Activated T-cell treated with anti-CD3 and anti-CD28 coated beads, Interleukin-2, amount 50 U/mL, for 24 hours (primary cell): ENCODE results near the gene RTBDN.
"Not testable (repeated sequence)": the region's sequence is repeated elsewhere in the genome, so short reads cannot be mapped to it uniquely, and the experiment has no call there.

Source experiments
- DNase-seq: peaks from one replicate; pipeline ENCODE4 v3.0.0-alpha.2; 2020
- H3K27ac Mint-ChIP-seq: 2 replicates; pipeline ENCODE4 v1.8.0; 2020; ENCODE audit warnings: mild to moderate bottlenecking, mixed read lengths
- H3K27me3 Mint-ChIP-seq: 2 replicates; pipeline ENCODE4 v1.8.0; 2020; ENCODE audit warnings: mixed read lengths
- H3K36me3 Mint-ChIP-seq: 2 replicates; pipeline ENCODE4 v1.8.0; 2020; ENCODE audit warnings: low read depth, mixed read lengths
- H3K4me1 Mint-ChIP-seq: 2 replicates; pipeline ENCODE4 v1.8.0; 2020; ENCODE audit warnings: low read depth, mixed read lengths
- H3K4me3 Mint-ChIP-seq: 2 replicates; pipeline ENCODE4 v1.8.0; 2020; ENCODE audit warnings: mild to moderate bottlenecking, moderate library complexity, mixed read lengths
- H3K9me3 Mint-ChIP-seq: 2 replicates; pipeline ENCODE4 v1.8.0; 2020; ENCODE audit warnings: mixed read lengths

Gene RTBDN

GRCh38 chr19:12865746-12866415, 31.5 kb upstream of the RTBDN start:
- Mint-ChIP-seq H3K9me3 (no peaks in the 10 kb centered on the region), H3K36me3 (no peaks in the 10 kb centered on the region), H3K27me3 (peaks cover 10% of the 10 kb centered on the region), H3K4me3 (no peak overlapping the region), H3K4me1 (peaks cover 11% of the 10 kb centered on the region), H3K27ac (no peak overlapping the region)
- no peak for DNase-seq

GRCh38 chr19:12864721-12865715, 30.6 kb upstream of the RTBDN start:
- Mint-ChIP-seq H3K27me3 (peaks cover 10% of the 10 kb centered on the region), H3K36me3 (no peaks in the 10 kb centered on the region), H3K27ac (no peak overlapping the region), H3K4me1 (peaks cover 11% of the 10 kb centered on the region), H3K9me3 (no peaks in the 10 kb centered on the region), H3K4me3 (no peak overlapping the region)
- no peak for DNase-seq

DNA sequence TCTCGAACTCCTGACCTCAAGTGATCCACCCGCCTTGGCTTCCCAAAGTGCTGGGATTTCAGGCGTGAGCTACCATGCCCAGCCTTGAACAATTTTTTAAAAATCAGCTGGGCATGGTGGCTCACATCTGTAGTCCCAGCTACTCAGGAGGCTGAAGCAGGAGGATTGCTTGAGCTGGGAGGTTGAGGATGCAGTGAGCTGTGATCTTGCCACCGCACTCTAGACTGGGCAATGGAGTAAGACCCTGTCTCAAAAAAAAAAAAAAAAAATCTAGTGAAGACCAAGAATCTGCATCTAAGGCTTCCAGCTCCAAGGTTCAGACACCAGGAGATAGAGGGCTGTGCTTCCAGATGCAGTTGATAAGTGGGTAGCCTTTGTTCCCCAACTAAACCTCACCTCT, 29.8 kb upstream of the RTBDN start:
- DNase-seq: no peak
- Mint-ChIP-seq H3K27ac (no peak overlapping the region), H3K36me3 (no peaks in the 10 kb centered on the region), H3K27me3 (peaks cover 10% of the 10 kb centered on the region), H3K4me3 (no peak overlapping the region), H3K9me3 (no peaks in the 10 kb centered on the region), H3K4me1 (peaks cover 11% of the 10 kb centered on the region)

DNA sequence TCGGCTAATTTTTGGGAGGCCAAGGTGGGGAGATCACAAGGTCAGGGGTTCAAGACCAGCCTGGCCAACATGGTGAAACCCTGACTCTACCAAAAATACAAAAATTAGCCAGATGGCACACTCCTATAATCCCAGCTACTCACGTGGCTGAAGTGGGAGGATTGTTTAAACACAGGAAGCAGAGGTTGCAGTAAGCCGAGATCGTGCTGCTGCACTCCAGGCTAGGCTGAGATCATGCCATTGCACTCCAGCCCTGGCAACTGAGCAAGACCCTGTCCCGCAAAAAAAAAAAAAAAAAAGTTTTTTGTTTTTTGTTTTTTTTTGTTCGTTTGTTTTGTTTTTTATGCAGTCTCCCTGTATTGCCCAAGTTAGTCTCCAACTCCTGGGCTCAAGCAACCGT, 25.2 kb upstream of the RTBDN start:
- peaks cover 4% of the 10 kb centered on the region for H3K27me3 Mint-ChIP-seq
- H3K9me3 Mint-ChIP-seq: peaks cover 9% of the 10 kb centered on the region
- H3K27ac Mint-ChIP-seq: no peak overlapping the region
- H3K4me1 Mint-ChIP-seq: no peaks in the 10 kb centered on the region
- no peaks in the 10 kb centered on the region for H3K36me3 Mint-ChIP-seq
- DNase-seq: no peak
- no peak overlapping the region for H3K4me3 Mint-ChIP-seq

- peaks cover under 1% of the 10 kb centered on the region for H3K27me3 Mint-ChIP-seq
- DNase-seq: no peak
- peaks cover 9% of the 10 kb centered on the region for H3K9me3 Mint-ChIP-seq
- H3K4me1 Mint-ChIP-seq: no peaks in the 10 kb centered on the region
- no peak overlapping the region for H3K27ac Mint-ChIP-seq
- no peaks in the 10 kb centered on the region for H3K36me3 Mint-ChIP-seq
- H3K4me3 Mint-ChIP-seq: no peak overlapping the region
These were observed 23.9 kb upstream of the RTBDN start for GRCh38 chr19:12858041-12858928.

DNA sequence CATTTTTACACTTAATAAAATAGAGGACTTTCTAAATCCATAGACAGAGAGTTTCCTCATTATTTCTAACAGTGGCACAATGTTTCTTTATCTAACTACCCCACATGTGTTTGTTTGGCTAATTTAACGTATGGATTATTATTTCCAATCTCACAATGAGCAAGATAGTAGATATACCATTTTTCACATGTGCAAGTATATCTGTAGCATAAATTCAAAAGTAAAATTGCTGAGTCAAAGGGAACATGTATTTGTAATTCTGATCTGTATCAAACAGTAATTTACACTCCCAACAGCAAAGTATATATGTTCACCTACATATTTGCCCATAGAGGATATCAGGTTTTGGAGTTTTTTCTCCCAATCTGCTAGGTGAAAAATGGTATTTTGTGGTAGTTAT, 22.3 kb upstream of the RTBDN start:
- no peaks in the 10 kb centered on the region for H3K36me3 Mint-ChIP-seq
- H3K27me3 Mint-ChIP-seq: no peaks in the 10 kb centered on the region
- no peak overlapping the region for H3K27ac Mint-ChIP-seq
- H3K9me3 Mint-ChIP-seq: peaks cover 9% of the 10 kb centered on the region
- no peak overlapping the region for H3K4me3 Mint-ChIP-seq
- no peak for DNase-seq
- H3K4me1 Mint-ChIP-seq: no peaks in the 10 kb centered on the region

- peak overlapping the region; percentile 50 for H3K4me3 Mint-ChIP-seq
- H3K4me1 Mint-ChIP-seq: peaks cover 7% of the 10 kb centered on the region
- no peaks in the 10 kb centered on the region for H3K36me3 Mint-ChIP-seq
- DNase-seq: peak; percentile 94
- peaks cover 51% of the 10 kb centered on the region for H3K27me3 Mint-ChIP-seq
- H3K27ac Mint-ChIP-seq: no peak overlapping the region
- no peaks in the 10 kb centered on the region for H3K9me3 Mint-ChIP-seq
These were observed 13.1 kb upstream of the RTBDN start for GRCh38 chr19:12847159-12848139.

DNA sequence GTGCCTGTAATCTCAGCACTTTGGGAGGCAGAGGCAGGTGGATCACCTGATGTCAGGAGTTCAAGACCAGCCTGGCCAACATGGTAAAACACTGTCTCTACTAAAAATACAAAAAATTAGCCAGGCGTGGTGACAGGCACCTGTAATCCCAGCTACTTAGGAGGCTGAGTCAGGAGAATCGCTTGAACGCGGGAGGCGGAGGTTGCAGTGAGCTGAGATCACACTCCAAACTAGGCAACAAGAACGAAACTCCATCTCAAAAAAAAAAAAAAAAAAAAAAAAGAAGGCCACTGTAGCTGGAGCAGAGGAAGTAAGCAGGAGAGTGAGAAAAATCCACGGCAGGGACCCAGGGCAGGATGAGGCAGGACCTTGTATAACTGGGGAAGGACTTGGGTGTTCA, 12.2 kb upstream of the RTBDN start:
- H3K9me3 Mint-ChIP-seq, H3K36me3 Mint-ChIP-seq, H3K4me3 Mint-ChIP-seq, DNase-seq, H3K27ac Mint-ChIP-seq, H3K4me1 Mint-ChIP-seq: not testable (repeated sequence)
- H3K27me3 Mint-ChIP-seq: peaks cover 57% of the 10 kb centered on the region

GRCh38 chr19:12843999-12844732, 9.8 kb upstream of the RTBDN start:
- Mint-ChIP-seq H3K4me3 (no peak overlapping the region), H3K27me3 (peaks cover 81% of the 10 kb centered on the region), H3K9me3 (no peaks in the 10 kb centered on the region), H3K36me3 (no peaks in the 10 kb centered on the region), H3K27ac (no peak overlapping the region), H3K4me1 (peaks cover 27% of the 10 kb centered on the region)
- DNase-seq: no peak

DNA sequence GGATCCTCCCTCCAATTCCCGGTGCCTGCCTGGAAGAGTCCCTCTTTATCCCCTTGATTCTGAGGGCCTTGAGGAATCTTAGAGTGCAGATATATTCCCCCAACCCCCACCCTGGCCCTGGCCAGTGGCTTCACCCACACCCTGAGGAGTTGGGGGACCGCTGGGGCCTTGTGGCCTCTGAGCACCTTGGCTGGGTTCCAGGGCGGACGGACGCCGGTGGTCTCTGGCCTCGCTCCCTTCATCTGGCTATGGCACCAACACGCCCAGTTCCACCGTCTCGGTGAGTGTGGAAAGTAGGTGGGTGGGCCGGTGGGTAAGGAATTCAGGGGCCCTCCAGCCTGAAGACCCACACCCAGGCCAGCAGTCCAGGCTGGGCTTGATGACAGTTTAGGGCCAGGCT, 8.9 kb upstream of the RTBDN start:
- no peak overlapping the region for H3K4me3 Mint-ChIP-seq
- no peak for DNase-seq
- H3K27ac Mint-ChIP-seq: no peak overlapping the region
- H3K27me3 Mint-ChIP-seq: peaks cover 82% of the 10 kb centered on the region
- no peaks in the 10 kb centered on the region for H3K36me3 Mint-ChIP-seq
- H3K4me1 Mint-ChIP-seq: peaks cover 33% of the 10 kb centered on the region
- no peaks in the 10 kb centered on the region for H3K9me3 Mint-ChIP-seq

DNA sequence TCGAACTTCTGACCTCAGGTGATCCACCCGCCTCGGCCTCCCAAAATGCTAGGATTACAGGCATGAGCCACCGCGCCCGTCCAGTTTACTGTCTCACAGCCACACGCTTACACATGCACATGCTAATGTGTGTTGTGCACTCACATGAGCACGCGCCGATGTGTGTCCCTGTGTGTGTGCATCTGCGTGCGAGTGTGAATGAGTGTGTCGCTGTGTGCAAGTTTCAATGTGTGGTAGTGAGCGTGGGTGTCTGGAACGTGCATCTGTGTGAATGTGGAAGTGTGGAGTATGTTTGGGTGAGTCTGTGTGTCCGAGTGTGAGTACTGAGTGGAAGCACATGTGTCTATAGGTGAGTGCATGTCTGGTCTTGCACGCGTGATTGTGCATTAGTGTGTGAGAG, 8.1 kb upstream of the RTBDN start:
- H3K27me3 Mint-ChIP-seq: peaks cover 82% of the 10 kb centered on the region
- H3K4me3 Mint-ChIP-seq: no peak overlapping the region

DNA sequence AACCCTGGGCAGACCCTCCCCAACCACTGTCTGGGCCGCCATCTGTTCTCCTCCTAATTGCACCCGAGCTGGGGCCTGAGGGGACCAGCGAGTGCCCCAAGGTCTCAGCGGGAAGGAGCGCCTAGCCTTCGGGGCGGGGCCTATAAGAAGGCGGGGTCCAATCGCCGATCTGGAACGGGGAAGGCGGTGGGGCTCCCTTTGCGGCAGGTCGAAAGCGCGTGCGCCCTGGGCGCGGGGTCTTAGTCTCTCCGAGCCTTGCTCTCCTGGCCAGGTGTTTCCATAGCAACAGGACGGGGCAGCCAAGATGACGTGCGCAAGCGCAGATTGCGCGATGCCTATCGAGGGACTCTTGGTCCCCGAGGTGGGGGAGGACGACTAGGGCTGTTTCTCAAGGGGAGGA, 6.7 kb upstream of the RTBDN start:
- H3K4me3 Mint-ChIP-seq: peak overlapping the region; percentile 17
- peak; percentile 44 for DNase-seq

More for the DNA sequence above, 8.1 kb upstream of the RTBDN start:
- Mint-ChIP-seq H3K36me3 (no peaks in the 10 kb centered on the region), H3K9me3 (no peaks in the 10 kb centered on the region), H3K4me1 (peaks cover 32% of the 10 kb centered on the region), H3K27ac (no peak overlapping the region)
- DNase-seq: no peak

More for the DNA sequence above, 6.7 kb upstream of the RTBDN start:
- Mint-ChIP-seq H3K36me3 (no peaks in the 10 kb centered on the region), H3K27me3 (peaks cover 82% of the 10 kb centered on the region), H3K4me1 (peaks cover 37% of the 10 kb centered on the region), H3K9me3 (no peaks in the 10 kb centered on the region), H3K27ac (no peak overlapping the region)
